HG02588 (cell line): ENCODE data around the gene SSU72.
"Not testable (repeated sequence)": the region's sequence is repeated elsewhere in the genome, so short reads cannot be mapped to it uniquely, and the experiment has no call there.

ENCODE experiments used
- ATAC-seq: cut with Tn5 transposase; IDR thresholded peaks from one replicate; pipeline ENCODE4 v1.9.1; 2021; ENCODE audit warnings: mild to moderate bottlenecking, moderate library complexity; ENCODE audit not compliant: unreplicated experiment

The SSU72 gene

GRCh38 chr1:1543706-1544099, 31.0 kb downstream of the SSU72 start:
- no peak for ATAC-seq

DNA sequence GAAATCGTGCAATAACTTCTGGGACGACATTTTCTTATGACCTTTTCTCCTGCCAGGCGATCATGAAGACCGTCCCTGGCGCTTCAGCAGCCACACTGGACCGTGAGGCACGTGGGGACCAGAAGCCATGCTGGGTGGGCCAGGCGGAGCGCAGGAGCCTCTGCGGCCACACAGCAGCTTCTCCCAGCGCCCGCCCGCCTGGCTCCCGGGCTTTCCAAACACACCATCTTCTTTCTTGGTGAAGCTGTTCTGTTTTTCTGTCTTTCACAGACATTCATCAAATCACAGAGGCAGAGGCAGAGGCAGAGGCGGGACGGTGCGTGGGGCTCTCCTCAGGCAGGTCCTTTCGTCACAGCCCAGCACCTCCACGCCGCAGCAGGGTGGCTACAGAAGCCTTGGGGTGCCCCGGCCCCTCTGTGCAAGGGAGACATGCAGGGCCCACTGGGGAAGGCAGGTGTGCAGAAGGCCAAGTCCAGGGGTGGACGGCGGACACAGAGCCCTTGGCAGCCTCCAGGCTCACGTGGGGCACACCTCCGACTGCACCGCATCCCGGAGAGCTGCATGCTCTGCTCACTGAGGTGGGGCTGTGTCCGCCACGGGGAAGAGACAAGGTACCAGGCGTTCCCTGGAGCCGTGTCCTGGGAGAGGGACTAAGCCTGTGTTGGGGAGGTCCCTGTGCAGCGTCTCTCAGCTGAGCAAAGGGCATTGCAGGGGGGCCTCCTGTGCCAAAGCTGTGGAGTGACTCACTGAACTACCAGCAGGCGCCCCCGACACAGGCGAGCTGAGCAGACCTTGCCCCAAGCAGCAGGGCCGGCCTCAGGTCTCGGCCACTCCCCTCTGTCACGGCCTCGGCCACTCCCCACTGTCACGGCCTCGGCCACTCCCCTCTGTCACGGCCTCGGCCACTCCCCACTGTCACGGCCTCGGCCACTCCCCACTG, 31.6 kb downstream of the SSU72 start:
- ATAC-seq, result no peak

DNA sequence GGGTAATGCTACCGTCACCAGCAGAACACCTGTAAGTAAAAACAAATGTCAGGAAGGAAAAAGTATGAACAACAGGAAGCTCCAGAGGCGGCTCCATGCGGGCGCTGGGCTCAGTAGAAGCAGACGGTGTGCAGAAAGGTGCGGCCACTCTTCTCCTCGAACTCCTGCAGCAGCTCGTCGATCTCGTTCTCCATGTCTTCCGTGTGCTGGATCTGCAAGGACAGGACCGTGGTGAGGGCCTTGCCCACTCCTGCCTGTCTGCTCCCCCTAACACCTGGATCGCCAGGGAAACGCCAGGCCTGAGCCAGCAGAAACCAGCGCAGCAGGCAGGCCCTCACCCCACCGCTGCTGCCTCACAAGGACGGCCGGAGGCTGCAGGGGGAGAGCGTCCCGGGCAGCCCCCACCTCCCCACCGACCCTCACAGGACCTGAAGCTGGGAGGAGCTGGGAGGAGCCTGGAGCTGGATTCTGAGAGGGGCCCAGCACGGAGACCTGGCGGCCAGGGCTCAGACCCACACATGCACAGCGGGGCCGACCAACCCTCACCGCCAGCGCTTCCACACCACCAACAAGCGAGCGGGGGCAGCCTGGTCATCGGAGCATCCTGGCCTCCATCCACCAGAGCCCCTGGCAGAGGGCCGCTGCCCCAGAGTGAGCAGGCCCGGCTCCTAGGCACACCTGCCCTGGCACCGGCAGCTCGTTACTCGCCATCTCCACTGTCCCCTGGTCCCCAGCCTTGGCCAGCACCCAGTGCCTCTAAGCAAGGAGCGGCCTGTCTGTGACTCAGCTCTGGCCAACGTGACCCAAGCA, 32.5 kb downstream of the SSU72 start:
- no peak for ATAC-seq

DNA sequence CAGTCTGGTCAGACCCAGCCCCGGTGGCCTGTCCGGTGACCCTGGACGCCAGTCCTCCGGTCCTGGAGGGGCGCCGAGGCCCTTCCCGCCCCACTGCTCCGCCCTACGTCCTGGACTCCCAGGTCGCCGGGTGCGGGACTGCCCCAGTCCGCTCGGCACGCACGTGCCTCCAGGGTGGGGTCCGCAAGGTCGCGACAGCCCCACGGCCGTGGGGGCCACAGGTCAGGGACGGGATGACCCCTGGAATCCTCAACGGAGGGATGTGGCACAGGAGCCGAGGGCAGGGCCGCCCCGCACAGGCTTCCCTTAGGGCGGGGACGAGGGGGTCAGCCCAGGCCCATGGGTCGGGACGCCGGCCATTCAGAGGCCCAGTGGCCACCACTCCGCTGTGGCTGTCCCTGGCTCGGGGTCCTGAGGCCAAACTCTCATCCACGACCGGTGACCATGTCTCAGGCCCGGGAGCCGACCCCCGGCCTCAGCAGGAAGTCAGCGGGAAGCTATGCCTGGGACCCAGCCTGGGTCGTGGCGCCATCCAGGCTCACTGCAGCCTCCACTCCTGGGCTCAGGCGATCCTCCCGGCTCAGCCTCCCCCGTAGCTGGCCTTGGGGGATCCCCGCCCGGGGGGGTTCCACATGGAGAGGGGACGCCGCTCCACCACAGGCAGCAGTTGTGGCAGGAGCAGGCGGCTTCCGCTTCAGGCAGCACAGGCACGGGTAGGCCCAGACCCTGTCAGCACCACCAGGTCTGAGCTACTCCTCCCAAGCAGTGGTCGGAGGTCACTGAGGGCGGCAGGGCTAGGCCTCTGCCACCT, 33.6 kb downstream of the SSU72 start:
- ATAC-seq, result no peak

- ATAC-seq, result no peak
These were observed 34.4 kb downstream of the SSU72 start, which contains the start of gene TMEM240 for GRCh38 chr1:1540090-1540817. TSS of gene TMEM240 (minus strand) at chr1:1540624. CDS start at chr1:1540346, 278 bp downstream.

- no peak for ATAC-seq
These were observed 35.2 kb downstream of the SSU72 start for GRCh38 chr1:1539310-1540089.

DNA sequence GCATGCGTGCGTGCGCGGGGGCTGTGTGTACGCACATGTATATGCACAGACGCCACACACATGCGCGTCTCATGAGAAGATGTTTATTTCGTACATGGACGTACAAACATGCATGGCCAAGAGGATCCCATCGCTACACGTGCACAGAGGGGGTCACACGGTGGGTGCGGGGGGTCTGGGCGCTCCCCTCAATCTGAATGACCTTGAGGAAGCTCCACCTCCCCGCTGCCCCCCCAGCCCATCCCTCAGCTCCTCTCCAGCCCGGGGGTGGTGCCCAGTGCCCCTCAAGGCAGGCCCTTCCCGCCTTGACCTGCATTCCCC, 35.7 kb downstream of the SSU72 start:
- ATAC-seq, result no peak

DNA sequence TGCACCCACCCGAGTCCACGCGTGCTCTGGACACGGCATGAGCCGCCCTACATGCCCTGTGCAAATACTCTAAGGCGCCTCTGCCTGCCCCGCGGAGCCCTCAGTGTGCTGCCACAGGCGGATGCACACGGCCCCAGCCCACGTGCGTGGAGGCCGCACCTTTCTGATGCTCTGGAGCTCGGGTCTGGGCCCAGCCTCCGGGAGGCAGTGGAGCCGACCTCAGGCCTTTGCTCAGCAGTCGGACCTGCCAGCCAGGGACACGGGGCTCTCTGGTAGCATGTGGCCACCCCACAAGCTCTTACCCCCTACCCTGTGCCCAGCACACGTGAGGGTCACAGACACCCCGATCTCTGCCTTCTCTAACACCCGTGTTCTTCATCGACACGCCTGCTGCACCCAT, 36.3 kb downstream of the SSU72 start:
- ATAC-seq, result no peak

- ATAC-seq, result no peak
These were observed 36.9 kb downstream of the SSU72 start for GRCh38 chr1:1537626-1538250.

DNA sequence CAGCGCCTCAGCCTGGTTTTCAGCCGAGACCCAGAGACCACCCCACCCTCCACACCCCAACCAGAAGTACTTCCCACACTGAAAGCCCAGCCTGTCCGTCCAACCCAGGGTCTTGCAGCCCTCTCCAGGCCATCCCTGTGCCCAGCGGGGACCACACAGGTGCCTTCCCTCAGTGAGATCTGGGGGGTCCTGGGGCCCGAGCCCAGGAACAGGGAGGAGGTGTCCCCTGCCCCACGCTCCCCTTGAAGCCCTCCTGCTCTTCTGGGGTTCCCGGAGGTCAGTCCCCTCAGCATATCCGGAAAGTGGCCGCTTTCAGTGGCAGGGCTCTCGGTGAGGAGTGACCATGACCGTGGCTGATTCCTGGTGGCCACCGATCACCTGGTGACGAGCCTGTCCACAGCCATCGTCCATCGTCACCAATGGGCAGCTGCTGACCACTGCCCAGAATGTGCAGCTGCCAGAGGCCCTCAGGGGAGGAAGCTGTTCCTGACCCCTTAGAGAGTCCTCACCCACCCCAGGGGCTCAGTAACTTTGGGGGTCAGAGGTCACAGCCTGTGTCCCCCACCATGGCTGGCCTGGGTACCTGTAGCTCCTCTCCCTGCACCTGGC, 37.6 kb downstream of the SSU72 start:
- ATAC-seq, result no peak

- no peak for ATAC-seq
These were observed 38.4 kb downstream of the SSU72 start for GRCh38 chr1:1536019-1536937.

DNA sequence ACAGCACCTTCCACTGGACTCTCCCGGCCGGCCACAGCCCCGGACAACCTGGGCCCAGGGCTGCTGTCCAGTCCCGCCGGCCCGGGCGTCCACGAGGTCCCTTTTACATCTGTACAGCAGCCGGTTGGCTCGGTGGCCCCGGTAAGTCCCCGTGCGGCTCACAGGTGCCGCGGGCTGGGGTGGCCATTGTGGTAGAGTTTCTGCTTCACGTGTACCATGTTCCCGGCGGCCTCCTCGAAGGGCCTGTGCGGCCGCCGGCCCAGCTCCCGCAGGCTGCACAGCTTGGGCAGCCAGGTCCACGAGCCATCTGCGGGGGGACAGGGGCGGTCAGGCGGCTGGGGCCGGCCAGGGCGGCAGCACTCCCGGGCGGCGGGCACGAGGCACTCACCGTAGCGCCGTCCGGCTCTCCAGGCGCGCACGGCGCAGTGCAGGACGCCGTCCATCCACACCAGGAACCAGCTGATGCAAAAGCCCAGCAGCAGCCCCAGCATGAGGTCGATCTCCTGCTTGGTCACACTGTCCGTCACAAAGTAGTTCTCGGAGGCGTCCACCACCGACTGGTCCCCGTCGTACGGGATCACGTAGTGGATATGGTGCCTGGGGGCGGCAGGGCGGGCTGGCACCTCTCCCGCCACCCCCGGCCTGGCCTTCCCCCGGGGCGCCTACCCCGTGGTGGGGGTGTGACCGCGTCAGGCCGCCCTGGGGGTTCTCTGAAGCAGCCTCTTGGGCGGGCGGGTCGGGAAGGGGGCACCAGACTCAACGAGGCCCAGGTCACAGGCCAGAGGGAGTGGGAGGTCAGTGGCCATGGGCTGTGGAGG, 39.3 kb downstream of the SSU72 start:
- no peak for ATAC-seq

DNA sequence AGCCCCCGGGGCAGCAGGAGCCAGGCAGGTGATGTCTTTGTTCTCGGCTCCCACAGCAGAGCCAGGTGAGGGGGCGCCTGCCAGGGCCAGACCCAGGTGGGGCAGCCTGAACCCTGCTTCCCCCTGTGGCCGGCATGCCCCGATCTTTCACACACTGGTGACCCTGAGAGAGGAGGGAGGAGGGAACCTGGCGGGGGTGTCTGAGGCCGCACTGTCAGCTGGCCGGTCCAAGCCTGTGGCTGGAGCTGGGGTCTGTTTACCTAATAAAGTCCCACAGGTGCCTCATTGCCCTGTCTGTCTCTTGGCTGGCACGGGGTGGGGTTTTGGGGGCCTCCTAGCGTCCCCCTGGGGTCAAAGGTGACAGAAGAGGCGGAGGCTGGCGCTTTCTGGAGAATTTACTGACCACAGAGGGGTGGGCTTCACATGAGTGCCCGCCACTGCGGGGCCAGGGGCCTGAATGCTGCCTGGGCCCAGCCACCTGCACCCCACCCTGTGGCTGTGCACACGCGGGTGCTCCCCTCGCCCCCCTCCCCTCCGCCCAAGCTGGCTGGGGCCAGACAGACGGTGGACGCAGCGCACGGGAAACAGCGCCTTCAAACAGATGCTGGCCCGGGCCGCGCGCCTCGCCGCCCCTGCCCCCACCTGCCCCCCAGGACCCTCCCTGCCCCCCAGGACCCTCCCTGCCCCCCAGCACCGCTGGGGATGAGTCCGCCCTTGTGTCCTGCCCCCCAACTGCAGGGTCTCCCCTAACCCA, 40.1 kb downstream of the SSU72 start:
- no peak for ATAC-seq

DNA sequence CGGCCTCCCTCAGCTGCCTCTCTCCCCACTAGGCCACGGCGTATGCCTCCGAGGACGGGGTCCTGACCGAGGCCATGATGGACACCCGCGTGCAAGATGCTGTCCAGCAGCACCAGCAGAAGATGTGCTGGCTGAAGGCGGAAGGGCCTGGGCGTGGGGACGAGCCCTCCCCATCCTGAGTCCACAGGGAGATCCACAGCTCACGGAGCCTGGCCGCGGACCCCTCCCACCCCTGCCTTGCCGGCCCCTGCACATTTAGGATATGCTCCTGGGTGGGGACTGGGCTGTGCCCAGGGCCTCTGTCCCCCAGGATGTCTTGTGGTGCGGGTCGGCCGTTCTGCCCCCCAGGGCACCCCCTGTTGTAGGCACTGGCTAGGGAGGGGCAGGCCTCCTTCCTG, 40.8 kb downstream of the SSU72 start:
- ATAC-seq, result not testable (repeated sequence)

- ATAC-seq, result not testable (repeated sequence)
These were observed 41.3 kb downstream of the SSU72 start for GRCh38 chr1:1533176-1533893.

- no peak for ATAC-seq
These were observed 42.7 kb downstream of the SSU72 start for GRCh38 chr1:1531947-1532346.
